CD4-positive, alpha-beta T cell treated with Interferon gamma for 1 hour (primary cell): ENCODE results near the gene POLE3.
"Not testable (repeated sequence)": the region's sequence is repeated elsewhere in the genome, so short reads cannot be mapped to it uniquely, and the experiment has no call there.

Experiments
- DNase-seq: peaks from one replicate; pipeline ENCODE4 v3.0.0-alpha.2; 2020

Gene POLE3

GRCh38 chr9:113375057-113376023, 35.1 kb downstream of the POLE3 start:
- no peak for DNase-seq

- DNase-seq, result no peak
Measured at GRCh38 chr9:113373676-113374392, 36.6 kb downstream of the POLE3 start.

- no peak for DNase-seq
Measured at GRCh38 chr9:113373256-113373655, 37.2 kb downstream of the POLE3 start.

GRCh38 chr9:113372059-113372458, 38.4 kb downstream of the POLE3 start:
- no peak for DNase-seq

GRCh38 chr9:113370806-113371325, 39.6 kb downstream of the POLE3 start:
- DNase-seq, result no peak

GRCh38 chr9:113369855-113370140, 40.7 kb downstream of the POLE3 start:
- no peak for DNase-seq

GRCh38 chr9:113368982-113369854, 41.3 kb downstream of the POLE3 start:
- no peak for DNase-seq

GRCh38 chr9:113368348-113368981, 42.0 kb downstream of the POLE3 start:
- DNase-seq, result no peak

GRCh38 chr9:113365652-113366051, 44.8 kb downstream of the POLE3 start:
- not testable (repeated sequence) for DNase-seq

- DNase-seq, result no peak
Measured at GRCh38 chr9:113364951-113365350, 45.5 kb downstream of the POLE3 start.

GRCh38 chr9:113363336-113363735, 47.1 kb downstream of the POLE3 start:
- no peak for DNase-seq

GRCh38 chr9:113361304-113362018, 49.0 kb downstream of the POLE3 start:
- no peak for DNase-seq

GRCh38 chr9:113360242-113360842, 50.1 kb downstream of the POLE3 start:
- DNase-seq, result no peak

GRCh38 chr9:113359385-113359784, 51.1 kb downstream of the POLE3 start:
- DNase-seq, result no peak
